Muscle layer of duodenum (tissue), 2 donors: Measurements from ENCODE around the gene MRPL20.
"Not testable (repeated sequence)": the region's sequence is repeated elsewhere in the genome, so short reads cannot be mapped to it uniquely, and the experiment has no call there.

ENCODE experiments used
- H3K27ac ChIP-seq: one replicate; pipeline ENCODE4 v1.7.0; 2013; ENCODE audit warnings: mild to moderate bottlenecking, low read length
- H3K27me3 ChIP-seq: one replicate; pipeline ENCODE4 v1.7.0; 2013; ENCODE audit warnings: low read depth, mild to moderate bottlenecking, control low read depth, low read length
- H3K36me3 ChIP-seq, 2 donors: one replicate each; pipeline ENCODE4 v1.7.0; 2013; ENCODE audit warnings: low read length in 2 of 2, control low read depth in 1 of 2, mild to moderate bottlenecking in 1 of 2; ENCODE audit not compliant: insufficient read depth in 2 of 2, control insufficient read depth in 1 of 2
- H3K4me1 ChIP-seq, 2 donors: one replicate each; pipeline ENCODE4 v1.7.0; 2013; ENCODE audit warnings: low read length in 2 of 2, mild to moderate bottlenecking in 2 of 2, control low read depth in 1 of 2, moderate library complexity in 1 of 2; ENCODE audit not compliant: insufficient read depth in 2 of 2, control insufficient read depth in 1 of 2
- H3K4me3 ChIP-seq, 2 donors: one replicate each; pipeline ENCODE4 v1.7.0; 2013; ENCODE audit warnings: low read length in 2 of 2, low read depth in 1 of 2, mild to moderate bottlenecking in 1 of 2
- H3K9me3 ChIP-seq, 2 donors: one replicate each; pipeline ENCODE4 v1.7.0; 2013; ENCODE audit warnings: low read length in 2 of 2, control low read depth in 1 of 2, mild to moderate bottlenecking in 1 of 2; ENCODE audit not compliant: control insufficient read depth in 1 of 2
- donor health status: healthy.

Gene MRPL20

GRCh38 chr1:1422465-1423244 is 15.6 kb upstream of the MRPL20 start:
- Histone ChIP-seq H3K27ac (no peak overlapping the region), H3K9me3 (no peaks in the 10 kb centered on the region), H3K36me3 (no peaks in the 10 kb centered on the region), H3K4me1 (peaks cover 0 to 16% of the 10 kb centered on the region in 2 donors), H3K27me3 (no peaks in the 10 kb centered on the region), H3K4me3 (no peak overlapping the region)

GRCh38 chr1:1421907-1422464 is 14.9 kb upstream of the MRPL20 start:
- no peak overlapping the region for H3K27ac ChIP-seq
- H3K4me3 ChIP-seq: no peak overlapping the region
- H3K9me3 ChIP-seq: no peaks in the 10 kb centered on the region
- no peaks in the 10 kb centered on the region for H3K27me3 ChIP-seq
- H3K4me1 ChIP-seq: peaks cover 0 to 16% of the 10 kb centered on the region in 2 donors
- no peaks in the 10 kb centered on the region for H3K36me3 ChIP-seq

- no peak within 1 kb of the TSS for H3K27ac ChIP-seq
- H3K27me3 ChIP-seq: no peaks in the 10 kb centered on the region
Measured at GRCh38 chr1:1421147-1421906, 14.2 kb upstream of the MRPL20 start, which contains the start of gene ANKRD65. Gene ANKRD65, minus strand, starts transcription at chr1:1421276. Its CDS starts 271 bp downstream, at chr1:1421005.

GRCh38 chr1:1420654-1421141 is 13.6 kb upstream of the MRPL20 start:
- Histone ChIP-seq H3K27me3 (no peaks in the 10 kb centered on the region), H3K4me1 (peaks cover 0 to 16% of the 10 kb centered on the region in 2 donors), H3K9me3 (no peaks in the 10 kb centered on the region), H3K4me3 (peak overlapping the region in 1 of 2 donors; percentile 36), H3K36me3 (no peaks in the 10 kb centered on the region), H3K27ac (no peak overlapping the region)

More at GRCh38 chr1:1421147-1421906, 14.2 kb upstream of the MRPL20 start, which contains the start of gene ANKRD65:
- Histone ChIP-seq H3K36me3 (no peaks in the 10 kb centered on the region), H3K9me3 (no peaks in the 10 kb centered on the region), H3K4me3 (peak within 1 kb of the TSS in 1 of 2 donors; percentile 36), H3K4me1 (peaks cover 0 to 16% of the 10 kb centered on the region in 2 donors)

GRCh38 chr1:1419813-1420653 is 12.9 kb upstream of the MRPL20 start:
- H3K27ac ChIP-seq: no peak overlapping the region
- H3K27me3 ChIP-seq: no peaks in the 10 kb centered on the region
- H3K9me3 ChIP-seq: no peaks in the 10 kb centered on the region
- H3K4me1 ChIP-seq: peaks cover 0 to 16% of the 10 kb centered on the region in 2 donors
- no peaks in the 10 kb centered on the region for H3K36me3 ChIP-seq
- peak overlapping the region in 1 of 2 donors; percentile 53 for H3K4me3 ChIP-seq

GRCh38 chr1:1419363-1419812 is 12.3 kb upstream of the MRPL20 start:
- H3K27me3 ChIP-seq: no peaks in the 10 kb centered on the region
- H3K4me3 ChIP-seq: peak overlapping the region in 1 of 2 donors; percentile 53
- peaks cover 0 to 16% of the 10 kb centered on the region in 2 donors for H3K4me1 ChIP-seq
- H3K27ac ChIP-seq: no peak overlapping the region
- H3K9me3 ChIP-seq: no peaks in the 10 kb centered on the region
- no peaks in the 10 kb centered on the region for H3K36me3 ChIP-seq

GRCh38 chr1:1418464-1419362 is 11.6 kb upstream of the MRPL20 start:
- H3K27me3 ChIP-seq: no peaks in the 10 kb centered on the region
- peaks cover 0 to 16% of the 10 kb centered on the region in 2 donors for H3K4me1 ChIP-seq
- H3K9me3 ChIP-seq: no peaks in the 10 kb centered on the region
- H3K36me3 ChIP-seq: no peaks in the 10 kb centered on the region
- H3K27ac ChIP-seq: no peak overlapping the region
- H3K4me3 ChIP-seq: no peak overlapping the region

GRCh38 chr1:1417825-1418463 is 10.9 kb upstream of the MRPL20 start:
- H3K27ac ChIP-seq, H3K27me3 ChIP-seq, H3K9me3 ChIP-seq, H3K36me3 ChIP-seq, H3K4me3 ChIP-seq: not testable (repeated sequence)
- H3K4me1 ChIP-seq: peaks cover 0 to 16% of the 10 kb centered on the region in 2 donors

- not testable (repeated sequence) for H3K36me3 ChIP-seq, H3K9me3 ChIP-seq, H3K4me3 ChIP-seq, H3K27ac ChIP-seq, H3K27me3 ChIP-seq
- H3K4me1 ChIP-seq: peaks cover 0 to 16% of the 10 kb centered on the region in 2 donors
Measured at GRCh38 chr1:1417396-1417795, 10.3 kb upstream of the MRPL20 start.
